22Rv1 (cell line): ENCODE data around the gene NETO2.

ENCODE experiments used
- ZFX ChIP-seq: fragments of 450-650 bp; IDR thresholded peaks from 2 replicates; pipeline ENCODE4 v1.6.1; 2017; ENCODE audit warnings: antibody characterized with exemption, borderline replicate concordance
- TF ChIP-seq, protein P1 (sequence below): fragments of 450-650 bp; IDR thresholded peaks from 2 replicates; pipeline ENCODE4 v1.5.1; 2017; ENCODE audit warnings: mild to moderate bottlenecking

GRCh38 chr16:47043970-47044684 lies 99.6 kb downstream of the NETO2 start:
- TF ChIP-seq, protein P1, sequence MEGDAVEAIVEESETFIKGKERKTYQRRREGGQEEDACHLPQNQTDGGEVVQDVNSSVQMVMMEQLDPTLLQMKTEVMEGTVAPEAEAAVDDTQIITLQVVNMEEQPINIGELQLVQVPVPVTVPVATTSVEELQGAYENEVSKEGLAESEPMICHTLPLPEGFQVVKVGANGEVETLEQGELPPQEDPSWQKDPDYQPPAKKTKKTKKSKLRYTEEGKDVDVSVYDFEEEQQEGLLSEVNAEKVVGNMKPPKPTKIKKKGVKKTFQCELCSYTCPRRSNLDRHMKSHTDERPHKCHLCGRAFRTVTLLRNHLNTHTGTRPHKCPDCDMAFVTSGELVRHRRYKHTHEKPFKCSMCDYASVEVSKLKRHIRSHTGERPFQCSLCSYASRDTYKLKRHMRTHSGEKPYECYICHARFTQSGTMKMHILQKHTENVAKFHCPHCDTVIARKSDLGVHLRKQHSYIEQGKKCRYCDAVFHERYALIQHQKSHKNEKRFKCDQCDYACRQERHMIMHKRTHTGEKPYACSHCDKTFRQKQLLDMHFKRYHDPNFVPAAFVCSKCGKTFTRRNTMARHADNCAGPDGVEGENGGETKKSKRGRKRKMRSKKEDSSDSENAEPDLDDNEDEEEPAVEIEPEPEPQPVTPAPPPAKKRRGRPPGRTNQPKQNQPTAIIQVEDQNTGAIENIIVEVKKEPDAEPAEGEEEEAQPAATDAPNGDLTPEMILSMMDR, result no peak
- TF ChIP-seq ZFX, result no peak
